ENCODE results near the gene DENND2C. TPM values are rescaled to one million over a fixed set of nuclear protein-coding genes. Genes with fewer than 3 reads are reported as not detected.

The DENND2C gene
- total and polyA plus RNA-seq, 4 donors = 1.3 to 5.6 (median 3.4) TPM

- DNase-seq (ENCODE audit: low spot score) = no peak
- Histone ChIP-seq H3K9ac (ENCODE audit: low read depth in 1 of 2, low read length in 2 of 2) (no peak overlapping the region), H3K36me3 (ENCODE audit: control insufficient read depth in 4 of 4, insufficient read depth in 3 of 4, low read depth in 1 of 4, low read length in 3 of 4) (peaks cover 0 to 3% (median 1%) of the 10 kb centered on the region in 4 donors), H3K4me3 (ENCODE audit: low read depth in 1 of 3, low read length in 3 of 3) (no peak overlapping the region), H3K4me1 (ENCODE audit: control insufficient read depth in 4 of 4, insufficient read depth in 4 of 4, low read length in 3 of 4) (no peaks in the 10 kb centered on the region), H3K27ac (ENCODE audit: low read depth in 1 of 2, low read length in 2 of 2) (no peak overlapping the region), H3K9me3 (ENCODE audit: control insufficient read depth in 4 of 4, low read length in 3 of 4) (no peaks in the 10 kb centered on the region), H3K27me3 (ENCODE audit: control insufficient read depth in 4 of 4, insufficient read depth in 4 of 4, low read length in 3 of 4) (no peaks in the 10 kb centered on the region)
- no peak for TF ChIP-seq SP1 (IDR thresholded peaks at IDR 0.05)
- no peak for TF ChIP-seq REST (IDR thresholded peaks at IDR 0.05)
- TF ChIP-seq MAX (IDR thresholded peaks at IDR 0.05) = no peak
- TF ChIP-seq CTCF (IDR thresholded peaks at IDR 0.05; ENCODE audit: low read depth, low read length, missing input control) = no peak
- 93% methylated on average over 2 of the region's 2 CpGs for WGBS
Observed at GRCh38 chr1:114609826-114610225, 60.0 kb downstream of the DENND2C start.

GRCh38 chr1:114609026-114609425 lies 60.8 kb downstream of the DENND2C start:
- H3K4me1 ChIP-seq (ENCODE audit: control insufficient read depth in 4 of 4, insufficient read depth in 4 of 4, low read length in 3 of 4) = no peaks in the 10 kb centered on the region
- DNase-seq (ENCODE audit: low spot score) = no peak
- TF ChIP-seq GABPA (IDR thresholded peaks at IDR 0.05 in 1 of 2, conservative IDR thresholded peaks at IDR 0.05 in 1 of 2) = no peak
- TF ChIP-seq REST (IDR thresholded peaks at IDR 0.05) = no peak
- TF ChIP-seq JUND (IDR thresholded peaks at IDR 0.05) = no peak
- TF ChIP-seq MAX (IDR thresholded peaks at IDR 0.05) = no peak
- TF ChIP-seq ZBTB33 (IDR thresholded peaks at IDR 0.05) = no peak
- no peak for TF ChIP-seq YY1 (IDR thresholded peaks at IDR 0.05)
- TF ChIP-seq ATF3 (IDR thresholded peaks at IDR 0.05) = no peak
- TF ChIP-seq EGR1 (IDR thresholded peaks at IDR 0.05; ENCODE audit: low read depth in 2 of 2) = no peak
- no peak for TF ChIP-seq FOXA2 (IDR thresholded peaks at IDR 0.05)
- no peak for TF ChIP-seq NR2F2 (IDR thresholded peaks at IDR 0.05)
- TF ChIP-seq CTCF (IDR thresholded peaks at IDR 0.05; ENCODE audit: low read depth, low read length, missing input control) = no peak
- TF ChIP-seq HNF4G (IDR thresholded peaks at IDR 0.05) = no peak
- TF ChIP-seq RAD21 (IDR thresholded peaks at IDR 0.05) = no peak
- TF ChIP-seq SP1 (IDR thresholded peaks at IDR 0.05) = no peak
- no peak overlapping the region for H3K27ac ChIP-seq (ENCODE audit: low read depth in 1 of 2, low read length in 2 of 2)
- H3K9ac ChIP-seq (ENCODE audit: low read depth in 1 of 2, low read length in 2 of 2) = no peak overlapping the region
- WGBS = 94% methylated on average over 3 of the region's 3 CpGs
- no peaks in the 10 kb centered on the region for H3K27me3 ChIP-seq (ENCODE audit: control insufficient read depth in 4 of 4, insufficient read depth in 4 of 4, low read length in 3 of 4)
- peaks cover 0 to 3% (median 0%) of the 10 kb centered on the region in 4 donors for H3K36me3 ChIP-seq (ENCODE audit: control insufficient read depth in 4 of 4, insufficient read depth in 3 of 4, low read depth in 1 of 4, low read length in 3 of 4)
- no peak overlapping the region for H3K4me3 ChIP-seq (ENCODE audit: low read depth in 1 of 3, low read length in 3 of 3)
- no peaks in the 10 kb centered on the region for H3K9me3 ChIP-seq (ENCODE audit: control insufficient read depth in 4 of 4, low read length in 3 of 4)

Measured in liver (tissue), 9 donors.